ENCODE data around the gene BTBD2.

Gene BTBD2

DNA sequence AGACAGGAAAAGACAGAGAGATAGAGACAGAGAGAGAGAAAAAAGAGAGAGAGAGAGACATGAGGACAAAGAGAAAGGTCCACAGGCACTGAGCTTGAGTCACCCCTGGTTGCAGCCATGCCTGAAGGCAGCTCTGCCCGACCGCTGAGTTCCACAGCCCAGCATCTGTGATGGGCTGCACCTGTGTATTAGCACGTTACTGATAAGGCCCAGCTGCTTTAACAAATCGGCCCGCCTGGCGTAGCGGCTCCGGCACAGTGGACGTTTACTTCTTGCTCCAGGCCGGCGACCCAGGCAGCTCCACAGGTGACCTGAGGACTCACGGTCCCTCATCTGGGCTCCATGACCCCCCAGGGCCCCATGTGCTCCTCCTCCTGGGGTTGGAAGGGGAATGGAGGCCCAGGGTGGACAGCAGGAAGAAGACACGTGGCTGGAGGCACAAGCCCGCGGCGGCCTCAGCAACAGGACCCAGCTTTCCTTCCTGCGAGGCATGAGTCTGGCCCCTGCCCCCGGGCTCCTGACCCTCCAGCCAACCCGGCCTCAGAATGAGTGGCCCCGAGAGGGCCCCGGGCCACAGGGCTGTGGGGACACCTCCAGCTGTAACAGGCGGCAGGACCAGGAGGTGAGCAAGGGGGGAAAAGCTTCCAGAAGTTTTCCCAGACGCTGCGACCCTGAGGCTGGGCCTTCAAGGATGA is 78.5 kb downstream of the BTBD2 start:
- DNase-seq = no peak

DNA sequence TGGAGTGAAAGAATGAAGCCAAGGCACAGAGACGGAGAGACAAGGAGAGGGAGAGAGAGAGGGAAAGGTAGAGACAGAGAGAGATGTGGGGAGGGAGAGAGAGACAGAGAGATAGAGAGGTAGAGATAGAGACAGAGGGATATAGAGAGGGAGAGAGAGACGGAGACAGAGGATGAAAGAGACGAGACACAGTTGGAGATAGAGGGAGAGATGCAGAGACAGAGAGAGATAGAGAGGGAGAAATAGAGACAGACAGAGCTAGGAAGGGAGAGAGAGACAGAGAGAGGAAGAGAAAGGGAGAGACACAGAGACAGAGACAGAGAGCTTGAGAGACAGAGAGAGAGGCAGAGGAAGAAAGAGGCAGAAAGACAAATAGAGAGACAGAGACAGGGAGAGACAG is 79.1 kb downstream of the BTBD2 start:
- no peak for DNase-seq

DNA sequence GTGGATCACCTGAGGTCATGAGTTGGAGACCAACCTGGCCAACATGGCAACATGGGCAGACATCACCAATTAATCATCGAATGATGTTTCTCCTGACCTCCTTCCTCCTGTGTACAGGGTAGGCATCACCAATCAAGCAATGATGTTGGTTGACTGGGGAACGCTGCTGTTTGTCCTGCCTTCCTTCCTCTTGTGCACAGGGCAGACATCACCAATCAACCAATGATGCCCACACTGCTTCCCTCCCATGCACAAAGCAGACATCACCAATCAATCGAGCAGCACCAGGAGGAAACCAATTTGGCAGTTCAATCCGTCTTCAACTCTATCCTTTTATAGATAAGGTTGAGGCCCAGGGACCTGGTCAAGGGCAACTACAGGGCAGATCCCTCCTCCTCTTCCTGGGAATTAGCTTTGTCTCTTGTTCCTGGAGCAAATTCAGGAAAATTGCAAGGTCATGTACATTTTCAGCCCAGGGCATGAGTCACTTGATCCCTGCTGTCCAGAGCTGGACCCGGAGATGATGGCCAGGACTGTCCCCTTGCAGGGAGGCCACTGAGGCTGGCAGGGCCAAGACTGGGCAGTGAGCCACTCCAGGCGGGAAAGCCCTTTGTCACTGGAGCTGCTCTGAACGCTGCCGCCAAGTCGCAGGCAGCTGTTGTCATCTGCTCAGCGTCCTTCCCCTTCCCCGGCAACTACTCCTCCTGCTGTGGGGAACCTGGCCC is 79.9 kb downstream of the BTBD2 start:
- DNase-seq = no peak
